ENCODE measurements around the gene CREB3L2.

GRCh38 chr7:137980308-137980707, 21.6 kb downstream of the CREB3L2 start:
- TF ChIP-seq CTCF (IDR thresholded peaks at IDR 0.05; ENCODE audit: insufficient read depth, low read length, poor library complexity, severe bottlenecking), result no peak
- TF ChIP-seq EZH2phosphoT487 (conservative IDR thresholded peaks at IDR 0.05; ENCODE audit: low read length), result no peak

Data from SU-DHL-6 (cell line).